Cardiac muscle cell (in vitro differentiated cells and primary cell): ENCODE results near the gene DOC2B. TPM values are rescaled to one million over a fixed set of nuclear protein-coding genes. Genes with fewer than 3 reads are reported as not detected.

Experiments used
- DNase-seq, 2 donors: peaks; one replicate each; pipeline versions ENCODE4 v3.0.0 to v3.0.0-alpha.2; 2010 to 2017; ENCODE audit warnings: low read depth in 1 of 2, low spot score in 1 of 2
- H3K27ac ChIP-seq: fragments of 200-600 bp; sonication (generic); 2 replicates; pipeline ENCODE4 v1.5.1; 2016
- H3K27me3 ChIP-seq: fragments of 200-600 bp; sonication (generic); 2 replicates; pipeline ENCODE4 v1.6.0; 2016; ENCODE audit warnings: control low read depth
- H3K36me3 ChIP-seq: fragments of 200-600 bp; sonication (generic); 2 replicates; pipeline ENCODE4 v1.5.1; 2016; ENCODE audit warnings: control low read depth
- H3K4me1 ChIP-seq: fragments of 200-600 bp; sonication (generic); 2 replicates; pipeline ENCODE4 v1.8.1; 2017; ENCODE audit warnings: low read depth, mild to moderate bottlenecking, mixed run types
- H3K4me3 ChIP-seq: fragments of 200-600 bp; sonication (generic); 2 replicates; pipeline ENCODE4 v1.5.1; 2016; ENCODE audit warnings: mild to moderate bottlenecking
- H3K9me3 ChIP-seq: fragments of 200-600 bp; sonication (generic); 2 replicates; pipeline ENCODE4 v1.5.1; 2017; ENCODE audit warnings: low read depth, mild to moderate bottlenecking, control low read depth
- polyA plus RNA-seq: library from polyadenylated mRNA; unstranded; fragments of >200 nt; fragmentation: Nextera tagmentation; extraction: Ambion mirVana; gene quantifications from 2 replicates; pipeline ENCODE4 v1.2.1, GENCODE V29; 2016
- total RNA-seq: library from RNA; depleted of rRNA; stranded (reverse); fragments of >200 nt; gene quantifications from 2 replicates; pipeline ENCODE4 v1.2.3, GENCODE V29; 2016
- TF ChIP-seq, protein P1 (sequence below): IDR thresholded peaks from 2 replicates; pipeline ENCODE4 v1.5.1; 2012; ENCODE audit warnings: low read depth, mild to moderate bottlenecking, low read length

DOC2B gene
- total and polyA plus RNA-seq, 2 experiments from 2014 or later: 0.21 to 1.6 TPM

DNA sequence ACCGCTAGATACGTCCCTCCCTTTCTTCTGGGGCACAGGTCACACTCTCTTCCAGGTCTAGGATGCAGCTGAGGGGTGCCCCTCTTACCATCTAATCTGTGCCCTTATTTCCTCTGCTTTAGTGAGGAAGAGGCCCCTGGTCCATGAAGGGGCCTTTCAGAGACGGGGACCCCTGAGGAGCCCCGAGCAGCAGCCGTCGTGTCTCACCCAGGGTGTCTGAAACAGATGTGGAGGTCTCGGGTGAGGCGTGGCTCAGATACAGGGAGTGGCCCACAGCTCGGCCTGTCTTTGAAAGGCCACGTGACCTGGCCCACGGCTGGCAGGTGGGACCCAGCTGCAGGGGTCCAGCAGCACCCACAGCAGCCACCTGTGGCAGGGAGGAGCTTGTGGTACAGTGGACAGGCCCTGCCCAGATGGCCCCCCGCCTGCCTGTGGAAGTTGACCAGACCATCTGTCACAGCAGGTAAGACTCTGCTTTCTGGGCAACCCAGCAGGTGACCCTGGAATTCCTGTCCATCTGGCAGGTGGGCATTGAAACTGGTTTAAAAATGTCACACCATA lies 28.5 kb downstream of the DOC2B start:
- no peak for DNase-seq
- TF ChIP-seq, protein P1, sequence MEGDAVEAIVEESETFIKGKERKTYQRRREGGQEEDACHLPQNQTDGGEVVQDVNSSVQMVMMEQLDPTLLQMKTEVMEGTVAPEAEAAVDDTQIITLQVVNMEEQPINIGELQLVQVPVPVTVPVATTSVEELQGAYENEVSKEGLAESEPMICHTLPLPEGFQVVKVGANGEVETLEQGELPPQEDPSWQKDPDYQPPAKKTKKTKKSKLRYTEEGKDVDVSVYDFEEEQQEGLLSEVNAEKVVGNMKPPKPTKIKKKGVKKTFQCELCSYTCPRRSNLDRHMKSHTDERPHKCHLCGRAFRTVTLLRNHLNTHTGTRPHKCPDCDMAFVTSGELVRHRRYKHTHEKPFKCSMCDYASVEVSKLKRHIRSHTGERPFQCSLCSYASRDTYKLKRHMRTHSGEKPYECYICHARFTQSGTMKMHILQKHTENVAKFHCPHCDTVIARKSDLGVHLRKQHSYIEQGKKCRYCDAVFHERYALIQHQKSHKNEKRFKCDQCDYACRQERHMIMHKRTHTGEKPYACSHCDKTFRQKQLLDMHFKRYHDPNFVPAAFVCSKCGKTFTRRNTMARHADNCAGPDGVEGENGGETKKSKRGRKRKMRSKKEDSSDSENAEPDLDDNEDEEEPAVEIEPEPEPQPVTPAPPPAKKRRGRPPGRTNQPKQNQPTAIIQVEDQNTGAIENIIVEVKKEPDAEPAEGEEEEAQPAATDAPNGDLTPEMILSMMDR: no peak
- Histone ChIP-seq H3K4me1 (no peaks in the 10 kb centered on the region), H3K27me3 (no peaks in the 10 kb centered on the region), H3K27ac (no peak overlapping the region), H3K36me3 (no peaks in the 10 kb centered on the region), H3K9me3 (no peaks in the 10 kb centered on the region), H3K4me3 (no peak overlapping the region)

DNA sequence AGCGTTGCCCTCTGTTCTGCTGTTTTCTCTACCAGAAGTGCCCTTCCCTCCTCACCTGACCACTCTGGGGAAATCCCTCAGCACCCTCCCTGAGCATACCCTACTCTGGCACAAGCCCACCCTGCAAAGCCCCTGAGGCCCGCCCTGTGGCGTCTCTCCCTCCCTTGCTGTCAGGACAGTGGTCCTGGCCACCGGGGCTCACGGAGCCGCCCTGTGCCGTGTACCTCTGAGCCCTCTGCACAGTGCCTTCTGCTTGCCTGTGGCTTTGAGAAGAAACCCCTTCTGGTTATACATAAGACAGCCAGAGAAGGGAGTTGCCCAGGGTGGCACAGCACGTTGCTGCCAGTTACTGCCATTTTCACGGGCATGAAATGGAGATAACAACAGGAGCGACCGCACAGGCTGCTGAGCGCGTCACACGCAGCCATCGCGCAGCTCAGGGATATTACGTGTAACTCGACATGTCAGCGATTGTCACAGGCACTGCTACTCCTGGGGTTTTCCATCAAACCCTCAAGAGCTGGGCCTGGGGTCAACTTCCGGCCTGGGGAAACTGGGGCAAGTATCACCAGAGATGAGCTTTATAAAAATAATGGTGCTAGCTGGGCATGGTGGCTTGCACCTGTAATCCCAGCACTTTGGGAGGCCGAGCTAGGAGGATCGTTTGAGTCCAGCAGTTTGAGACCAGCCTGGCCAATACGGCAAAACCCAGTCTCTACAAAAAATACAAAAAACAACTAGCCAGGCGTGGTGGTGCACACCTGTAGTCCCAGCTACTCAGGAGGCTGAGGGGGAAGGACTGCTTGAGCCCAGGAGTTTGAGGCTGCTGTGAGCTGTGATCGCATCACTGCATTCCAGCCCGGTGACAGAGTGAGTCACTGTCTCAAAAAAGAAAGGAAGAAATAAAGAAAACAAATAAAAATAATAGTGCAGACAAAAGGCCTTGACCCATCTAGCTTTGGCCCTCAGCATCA lies 29.3 kb downstream of the DOC2B start:
- H3K36me3 ChIP-seq: no peaks in the 10 kb centered on the region
- no peak for DNase-seq
- H3K27me3 ChIP-seq: no peaks in the 10 kb centered on the region
- H3K9me3 ChIP-seq: no peaks in the 10 kb centered on the region
- H3K4me3 ChIP-seq: no peak overlapping the region
- TF ChIP-seq, protein P1: no peak
- H3K4me1 ChIP-seq: no peaks in the 10 kb centered on the region
- H3K27ac ChIP-seq: no peak overlapping the region

GRCh38 chr17:151004-151403 lies 30.4 kb downstream of the DOC2B start:
- H3K4me1 ChIP-seq: no peaks in the 10 kb centered on the region
- no peaks in the 10 kb centered on the region for H3K27me3 ChIP-seq
- DNase-seq: no peak
- no peaks in the 10 kb centered on the region for H3K9me3 ChIP-seq
- TF ChIP-seq, protein P1: no peak
- H3K4me3 ChIP-seq: no peak overlapping the region
- H3K36me3 ChIP-seq: no peaks in the 10 kb centered on the region
- no peak overlapping the region for H3K27ac ChIP-seq

DNA sequence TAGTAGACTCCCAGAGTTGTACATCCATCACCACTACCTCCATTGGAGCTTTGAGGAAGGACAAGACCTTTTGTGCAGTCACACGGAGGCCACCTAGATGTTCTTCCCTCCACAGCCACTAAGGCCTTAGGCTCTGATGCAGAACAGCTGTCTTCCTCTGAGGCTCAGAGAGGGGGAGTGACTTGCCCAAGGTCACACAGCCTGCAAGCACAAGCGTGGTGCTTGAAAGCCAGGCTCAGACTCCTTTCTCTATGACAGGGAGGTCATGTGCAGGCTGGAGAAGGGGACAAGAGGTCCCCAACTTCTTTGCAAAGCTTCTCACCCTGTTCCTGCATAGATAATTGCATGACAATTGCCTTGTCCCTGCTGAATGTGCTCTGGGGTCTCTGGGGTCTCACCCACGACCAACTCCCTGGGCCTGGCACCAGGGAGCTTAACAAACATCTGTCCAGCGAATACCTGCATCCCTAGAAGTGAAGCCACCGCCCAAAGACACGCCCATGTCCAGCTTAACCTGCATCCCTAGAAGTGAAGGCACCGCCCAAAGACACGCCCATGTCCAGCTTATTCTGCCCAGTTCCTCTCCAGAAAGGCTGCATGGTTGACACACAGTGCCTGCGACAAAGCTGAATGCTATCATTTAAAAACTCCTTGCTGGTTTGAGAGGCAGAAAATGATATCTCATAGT lies 31.4 kb downstream of the DOC2B start:
- Histone ChIP-seq H3K27me3 (no peaks in the 10 kb centered on the region), H3K27ac (no peak overlapping the region), H3K4me3 (no peak overlapping the region), H3K9me3 (no peaks in the 10 kb centered on the region), H3K4me1 (no peaks in the 10 kb centered on the region), H3K36me3 (no peaks in the 10 kb centered on the region)
- no peak for DNase-seq
- TF ChIP-seq, protein P1: no peak

GRCh38 chr17:149231-149630 lies 32.2 kb downstream of the DOC2B start:
- H3K27ac ChIP-seq: no peak overlapping the region
- no peaks in the 10 kb centered on the region for H3K9me3 ChIP-seq
- no peaks in the 10 kb centered on the region for H3K27me3 ChIP-seq
- TF ChIP-seq, protein P1: no peak
- H3K36me3 ChIP-seq: no peaks in the 10 kb centered on the region
- no peak overlapping the region for H3K4me3 ChIP-seq
- H3K4me1 ChIP-seq: no peaks in the 10 kb centered on the region
- DNase-seq: no peak
